ENCODE measurements around the gene PLSCR2. TPM values are rescaled to one million over a fixed set of nuclear protein-coding genes. Genes with fewer than 3 reads are reported as not detected.

The PLSCR2 gene
- total and polyA plus RNA-seq, 10 of the 15 experiments (the other 5 are each of a cell fraction or from before 2014, with no cell fraction given) = not detected

- TF ChIP-seq ZBTB11 (CRISPR knock-in tag; IDR thresholded peaks at IDR 0.05) (no peak), BMI1 (IDR thresholded peaks at IDR 0.05; ENCODE audit: borderline replicate concordance) (no peak), NFYA (IDR thresholded peaks at IDR 0.05; ENCODE audit: borderline replicate concordance, low read depth, low read length) (no peak), FOXM1 (IDR thresholded peaks at IDR 0.05; ENCODE audit: low read depth, low read length) (no peak)
Observed at GRCh38 chr3:146431240-146431639, 38.1 kb downstream of the PLSCR2 start (continued).

GRCh38 chr3:146425341-146425740 lies 44.0 kb downstream of the PLSCR2 start:
- in situ Hi-C loops (cut with MboI) (no loop called here), intact Hi-C loops (cut with micrococcal nuclease; ENCODE audit: unreplicated experiment) (no loop called here)
- ChIA-PET POLR2A (no interaction called here), RAD21 (ENCODE audit: unreplicated experiment) (no interaction called here), SMC1A (ENCODE audit: uncharacterized antibody, unreplicated experiment) (no interaction called here), CTCF (no interaction called here)
- Histone ChIP-seq H3K4me3 (no peak overlapping the region), H2AFZ (ENCODE audit: control insufficient read depth, low read depth, low read length) (no peak overlapping the region), H3K79me2 (ENCODE audit: control insufficient read depth, insufficient read depth, low read length) (no peaks in the 10 kb centered on the region), H3K36me3 (ENCODE audit: control insufficient read depth in 2 of 2, insufficient read depth in 2 of 2, low read length in 1 of 2) (no peaks in the 10 kb centered on the region), H4K20me1 (ENCODE audit: control insufficient read depth, insufficient read depth) (no peaks in the 10 kb centered on the region), H3K27me3 (replicated peaks in 1 of 2; ENCODE audit: control insufficient read depth in 2 of 2, insufficient read depth in 2 of 2, low read length in 1 of 2) (no peaks in the 10 kb centered on the region), H3K4me2 (ENCODE audit: control insufficient read depth, insufficient read depth) (no peak overlapping the region), H3K9me3 (replicated peaks; ENCODE audit: control insufficient read depth, insufficient read depth, low read length) (no peaks in the 10 kb centered on the region), H3K27ac (ENCODE audit: control insufficient read depth, insufficient read depth) (no peak overlapping the region), H3K4me1 (ENCODE audit: control insufficient read depth, insufficient read depth, low read length) (no peaks in the 10 kb centered on the region), H3K9ac (ENCODE audit: control insufficient read depth, insufficient read depth, low read length) (no peak overlapping the region)
- DNase-seq (ENCODE audit: low read depth, low spot score) = no peak
- TF ChIP-seq KAT2A (conservative IDR thresholded peaks at IDR 0.05; ENCODE audit: control insufficient read depth, low read depth, low read length) (no peak), STAT1 (conservative IDR thresholded peaks at IDR 0.05) (no peak), CEBPB (IDR thresholded peaks at IDR 0.05; ENCODE audit: borderline replicate concordance in 1 of 2, low read depth in 2 of 2, low read length in 2 of 2) (no peak), ATF7 (IDR thresholded peaks at IDR 0.05; ENCODE audit: low read depth) (no peak), POLR2AphosphoS2 (IDR thresholded peaks at IDR 0.05; ENCODE audit: low read depth, low read length) (no peak), ZNF217 (IDR thresholded peaks at IDR 0.05) (no peak)
- 0% methylated on average over 1 of the region's 1 CpG for WGBS (ENCODE audit: insufficient coverage, insufficient replicate concordance, low lambda C conversion rate, missing lambda C conversion rate)
- BruUV-seq (replicated peaks) = no TSS peak
- ATAC-seq = no peak
- no peak for FAIRE-seq

All from GM12878 (cell line).